WTC11 (cell line): ENCODE results near the gene ADCY3. TPM values are rescaled to one million over a fixed set of nuclear protein-coding genes. Genes with fewer than 3 reads are reported as not detected.

Source experiments
- ATAC-seq: fragments of 200-7000 bp; cut with Tn5 transposase; 2 replicates; pipeline ENCODE4 v1.10.0; 2021; ENCODE audit warnings: mild to moderate bottlenecking, moderate library complexity
- CTCF ChIA-PET: fragments of 300-600 bp; sonication (Branson Sonifier 250); formaldehyde crosslinking; loops from one replicate; lab custom pipeline; 2021; ENCODE audit warnings: antibody characterized with exemption; lab: Charles Lee
- POLR2A ChIA-PET: fragments of 350-600 bp; sonication (Branson Sonifier 250); formaldehyde crosslinking; loops from one replicate; lab custom pipeline; 2021; ENCODE audit warnings: antibody characterized with exemption; lab: Charles Lee
- DNase-seq: peaks from one replicate; pipeline ENCODE4 v3.0.0; 2021; ENCODE audit warnings: low spot score
- H3K27ac Mint-ChIP-seq: 2 replicates; pipeline ENCODE4 v1.8.0; 2021; ENCODE audit warnings: mixed read lengths
- H3K27me3 Mint-ChIP-seq: 2 replicates; pipeline ENCODE4 v1.8.0; 2021; ENCODE audit warnings: low read depth, mild to moderate bottlenecking, moderate library complexity, mixed read lengths
- H3K36me3 Mint-ChIP-seq: 2 replicates; pipeline ENCODE4 v1.8.0; 2021; ENCODE audit warnings: mixed read lengths
- H3K4me1 Mint-ChIP-seq: 2 replicates; pipeline ENCODE4 v1.8.0; 2022; ENCODE audit warnings: mixed read lengths
- H3K4me3 Mint-ChIP-seq: 2 replicates; pipeline ENCODE4 v1.8.0; 2021; ENCODE audit warnings: mild to moderate bottlenecking, moderate library complexity, mixed read lengths
- H3K9me3 Mint-ChIP-seq: 2 replicates; pipeline ENCODE4 v1.8.0; 2021; ENCODE audit warnings: mixed read lengths
- CDX4 ChIP-seq: fragments of 250-450 bp; sonication (Bioruptor Pico); IDR thresholded peaks from 2 replicates; pipeline ENCODE4 v1.9.0; 2021; ENCODE audit warnings: moderate library complexity, mild to moderate bottlenecking, inconsistent platforms, borderline replicate concordance
- IRF2 ChIP-seq: sonication (generic); formaldehyde crosslinking; IDR thresholded peaks from 2 replicates; pipeline ENCODE4 v1.8.0; 2022; ENCODE audit warnings: low read depth, missing genetic modification reagents, borderline replicate concordance
- MAX ChIP-seq: sonication (generic); formaldehyde crosslinking; IDR thresholded peaks from 2 replicates; pipeline ENCODE4 v1.8.0; 2022; ENCODE audit warnings: mild to moderate bottlenecking, missing genetic modification reagents
- RORB ChIP-seq: fragments of 250-450 bp; sonication (Bioruptor Pico); IDR thresholded peaks from 2 replicates; pipeline ENCODE4 v1.9.0; 2021; ENCODE audit warnings: mild to moderate bottlenecking
- TEAD1 ChIP-seq: sonication (generic); formaldehyde crosslinking; IDR thresholded peaks from 2 replicates; pipeline ENCODE4 v1.8.0; 2022; ENCODE audit warnings: mild to moderate bottlenecking, missing genetic modification reagents
- ZBTB43 ChIP-seq: sonication (generic); formaldehyde crosslinking; IDR thresholded peaks from 2 replicates; pipeline ENCODE4 v1.8.1; 2023; ENCODE audit warnings: mild to moderate bottlenecking, missing genetic modification reagents
- ZNF121 ChIP-seq: sonication (generic); formaldehyde crosslinking; IDR thresholded peaks from 2 replicates; pipeline ENCODE4 v1.8.0; 2023; ENCODE audit warnings: missing genetic modification reagents
- ZNF281 ChIP-seq: sonication (generic); formaldehyde crosslinking; IDR thresholded peaks from 2 replicates; pipeline ENCODE4 v1.8.0; 2023; ENCODE audit warnings: mild to moderate bottlenecking, missing genetic modification reagents
- total RNA-seq: library from RNA; stranded (reverse); gene quantifications from 3 replicates; pipeline ENCODE4 v1.2.3, GENCODE V29; 2021
- TF ChIP-seq, protein P1 (sequence below): sonication (generic); formaldehyde crosslinking; IDR thresholded peaks from 2 replicates; pipeline ENCODE4 v1.8.0; 2022; ENCODE audit warnings: mild to moderate bottlenecking, missing genetic modification reagents
- TF ChIP-seq, protein P2 (sequence below): fragments of 250-450 bp; sonication (Bioruptor Pico); IDR thresholded peaks from 2 replicates; pipeline ENCODE4 v1.9.0; 2021; ENCODE audit warnings: mild to moderate bottlenecking

Gene ADCY3
- total RNA-seq, 1 experiment from 2014 or later: 37.1 TPM

GRCh38 chr2:24819442-24820174 lies 100.4 kb downstream of the ADCY3 start (continued):
- TF ChIP-seq, protein P1, sequence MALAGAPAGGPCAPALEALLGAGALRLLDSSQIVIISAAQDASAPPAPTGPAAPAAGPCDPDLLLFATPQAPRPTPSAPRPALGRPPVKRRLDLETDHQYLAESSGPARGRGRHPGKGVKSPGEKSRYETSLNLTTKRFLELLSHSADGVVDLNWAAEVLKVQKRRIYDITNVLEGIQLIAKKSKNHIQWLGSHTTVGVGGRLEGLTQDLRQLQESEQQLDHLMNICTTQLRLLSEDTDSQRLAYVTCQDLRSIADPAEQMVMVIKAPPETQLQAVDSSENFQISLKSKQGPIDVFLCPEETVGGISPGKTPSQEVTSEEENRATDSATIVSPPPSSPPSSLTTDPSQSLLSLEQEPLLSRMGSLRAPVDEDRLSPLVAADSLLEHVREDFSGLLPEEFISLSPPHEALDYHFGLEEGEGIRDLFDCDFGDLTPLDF (CRISPR knock-in tag): no peak
- TF ChIP-seq ZBTB43: no peak
- no peak for TF ChIP-seq RORB (CRISPR knock-in tag)
- no peak for TF ChIP-seq IRF2
- no peak for TF ChIP-seq CDX4
- TF ChIP-seq MAX: no peak

DNA sequence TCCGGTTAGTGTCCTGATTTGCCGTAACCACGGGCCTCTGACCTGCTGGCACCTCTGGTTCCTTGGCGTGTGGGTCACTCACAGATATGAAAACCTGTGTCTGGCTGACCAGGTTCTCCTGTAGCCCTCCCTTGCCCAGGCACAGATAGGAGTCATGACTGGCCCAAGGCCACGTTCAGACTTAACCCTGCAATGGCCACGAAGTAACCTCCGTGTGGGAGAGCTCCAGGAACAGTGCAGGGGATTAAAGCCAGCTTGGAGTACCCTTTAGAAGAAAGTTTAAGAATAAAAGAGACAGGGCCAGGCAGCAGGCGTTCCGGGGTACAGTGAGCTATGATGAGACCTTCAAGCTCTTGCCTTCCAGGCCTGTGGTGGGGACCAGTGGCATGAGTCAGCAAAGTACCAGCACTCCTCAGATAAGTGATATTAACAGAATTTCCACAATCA lies 101.3 kb downstream of the ADCY3 start:
- no peak for DNase-seq
- ChIA-PET POLR2A (no interaction called here), CTCF (interaction anchor here (1.9 kb wide), 1 partner anchor 9 kb away, joined by 5 read pairs; no protein-coding TSS in a partner anchor)
- H3K27me3 Mint-ChIP-seq: no peaks in the 10 kb centered on the region
- H3K4me3 Mint-ChIP-seq: no peak overlapping the region
- H3K4me1 Mint-ChIP-seq: peaks cover 34% of the 10 kb centered on the region
- no peaks in the 10 kb centered on the region for H3K9me3 Mint-ChIP-seq
- no peak for ATAC-seq
- TF ChIP-seq ZNF281 (CRISPR knock-in tag): no peak
- H3K27ac Mint-ChIP-seq: no peak overlapping the region; the same call in 1 of the 2 replicates
- peaks cover 81% of the 10 kb centered on the region for H3K36me3 Mint-ChIP-seq

- CTCF ChIA-PET: no interaction called here
- H3K9me3 Mint-ChIP-seq: peaks cover 6% of the 10 kb centered on the region; the same call in 1 of the 2 replicates
- H3K4me3 Mint-ChIP-seq: no peak overlapping the region
- no peak for TF ChIP-seq TEAD1 (CRISPR knock-in tag)
- TF ChIP-seq MAX: no peak
- TF ChIP-seq, protein P2, sequence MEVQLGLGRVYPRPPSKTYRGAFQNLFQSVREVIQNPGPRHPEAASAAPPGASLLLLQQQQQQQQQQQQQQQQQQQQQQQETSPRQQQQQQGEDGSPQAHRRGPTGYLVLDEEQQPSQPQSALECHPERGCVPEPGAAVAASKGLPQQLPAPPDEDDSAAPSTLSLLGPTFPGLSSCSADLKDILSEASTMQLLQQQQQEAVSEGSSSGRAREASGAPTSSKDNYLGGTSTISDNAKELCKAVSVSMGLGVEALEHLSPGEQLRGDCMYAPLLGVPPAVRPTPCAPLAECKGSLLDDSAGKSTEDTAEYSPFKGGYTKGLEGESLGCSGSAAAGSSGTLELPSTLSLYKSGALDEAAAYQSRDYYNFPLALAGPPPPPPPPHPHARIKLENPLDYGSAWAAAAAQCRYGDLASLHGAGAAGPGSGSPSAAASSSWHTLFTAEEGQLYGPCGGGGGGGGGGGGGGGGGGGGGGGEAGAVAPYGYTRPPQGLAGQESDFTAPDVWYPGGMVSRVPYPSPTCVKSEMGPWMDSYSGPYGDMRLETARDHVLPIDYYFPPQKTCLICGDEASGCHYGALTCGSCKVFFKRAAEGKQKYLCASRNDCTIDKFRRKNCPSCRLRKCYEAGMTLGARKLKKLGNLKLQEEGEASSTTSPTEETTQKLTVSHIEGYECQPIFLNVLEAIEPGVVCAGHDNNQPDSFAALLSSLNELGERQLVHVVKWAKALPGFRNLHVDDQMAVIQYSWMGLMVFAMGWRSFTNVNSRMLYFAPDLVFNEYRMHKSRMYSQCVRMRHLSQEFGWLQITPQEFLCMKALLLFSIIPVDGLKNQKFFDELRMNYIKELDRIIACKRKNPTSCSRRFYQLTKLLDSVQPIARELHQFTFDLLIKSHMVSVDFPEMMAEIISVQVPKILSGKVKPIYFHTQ (CRISPR knock-in tag): no peak
- no peak for TF ChIP-seq ZNF121 (CRISPR knock-in tag)
- TF ChIP-seq, all 79 proteins: peak for 0
- peak overlapping the region; percentile 51 for H3K27ac Mint-ChIP-seq
- peaks cover 26% of the 10 kb centered on the region for H3K4me1 Mint-ChIP-seq
- DNase-seq: no peak
- no peak for ATAC-seq
- H3K36me3 Mint-ChIP-seq: peaks cover 78% of the 10 kb centered on the region
- POLR2A ChIA-PET: no interaction called here
- no peaks in the 10 kb centered on the region for H3K27me3 Mint-ChIP-seq
Measured at GRCh38 chr2:24816884-24817283, 103.2 kb downstream of the ADCY3 start.
